ENCODE results near the gene RASL10A.

DNA sequence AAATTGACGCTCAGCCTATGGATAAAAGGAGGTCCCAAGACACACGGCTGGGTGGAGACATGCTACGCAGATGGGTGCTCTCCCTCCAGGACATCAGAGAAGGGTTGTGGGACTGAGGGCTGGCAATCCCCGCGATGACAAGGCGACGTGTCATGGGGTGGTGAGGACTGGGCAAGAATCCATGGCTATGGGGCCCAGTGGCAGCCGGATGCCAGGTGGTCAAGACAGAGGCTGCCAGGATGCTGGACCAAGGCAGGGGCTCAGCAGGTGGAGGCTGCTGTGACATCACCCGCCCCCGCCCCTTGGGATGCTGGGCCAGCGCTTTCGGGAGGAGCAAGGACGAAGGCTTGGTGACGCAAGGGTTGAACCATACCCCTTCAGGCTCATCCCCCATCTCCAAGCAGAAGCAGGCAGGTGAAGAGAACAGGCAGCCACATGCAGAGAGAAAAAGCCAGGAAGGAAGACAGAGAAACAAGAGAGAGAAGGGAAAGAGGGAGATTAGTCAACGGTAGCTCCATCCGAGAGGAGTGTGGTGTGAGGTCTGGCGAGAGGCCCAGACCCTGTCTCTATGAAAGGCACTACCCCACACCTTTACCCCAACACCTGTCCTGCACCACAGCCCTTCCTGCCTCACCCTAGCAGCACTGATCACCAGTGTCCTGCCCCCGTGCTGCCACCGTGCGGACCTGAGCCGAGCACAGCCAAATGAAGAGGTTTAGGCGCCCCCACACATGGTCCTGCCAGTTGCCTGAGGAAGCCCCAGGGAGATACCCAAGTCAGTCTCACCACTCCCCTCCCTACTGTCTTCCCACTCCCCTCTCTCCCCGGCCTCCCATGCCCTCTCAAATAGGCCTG lies 24.1 kb upstream of the RASL10A start:
- TF ChIP-seq, protein P1, sequence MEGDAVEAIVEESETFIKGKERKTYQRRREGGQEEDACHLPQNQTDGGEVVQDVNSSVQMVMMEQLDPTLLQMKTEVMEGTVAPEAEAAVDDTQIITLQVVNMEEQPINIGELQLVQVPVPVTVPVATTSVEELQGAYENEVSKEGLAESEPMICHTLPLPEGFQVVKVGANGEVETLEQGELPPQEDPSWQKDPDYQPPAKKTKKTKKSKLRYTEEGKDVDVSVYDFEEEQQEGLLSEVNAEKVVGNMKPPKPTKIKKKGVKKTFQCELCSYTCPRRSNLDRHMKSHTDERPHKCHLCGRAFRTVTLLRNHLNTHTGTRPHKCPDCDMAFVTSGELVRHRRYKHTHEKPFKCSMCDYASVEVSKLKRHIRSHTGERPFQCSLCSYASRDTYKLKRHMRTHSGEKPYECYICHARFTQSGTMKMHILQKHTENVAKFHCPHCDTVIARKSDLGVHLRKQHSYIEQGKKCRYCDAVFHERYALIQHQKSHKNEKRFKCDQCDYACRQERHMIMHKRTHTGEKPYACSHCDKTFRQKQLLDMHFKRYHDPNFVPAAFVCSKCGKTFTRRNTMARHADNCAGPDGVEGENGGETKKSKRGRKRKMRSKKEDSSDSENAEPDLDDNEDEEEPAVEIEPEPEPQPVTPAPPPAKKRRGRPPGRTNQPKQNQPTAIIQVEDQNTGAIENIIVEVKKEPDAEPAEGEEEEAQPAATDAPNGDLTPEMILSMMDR (conservative IDR thresholded peaks at IDR 0.05; ENCODE audit: low read depth in 2 of 2), result no peak
- TF ChIP-seq EZH2phosphoT487 (IDR thresholded peaks at IDR 0.05; ENCODE audit: unreplicated experiment) (no peak), STAT1 (IDR thresholded peaks at IDR 0.05; ENCODE audit: unreplicated experiment) (no peak)

Data from GM23338 (cell line).